Breast epithelium (tissue), 3 donors: ENCODE results near the gene PAQR6.

Source experiments
- POLR2AphosphoS5 ChIP-seq, 3 donors: sonication (generic); formaldehyde crosslinking; IDR thresholded peaks; one replicate each; pipeline ENCODE4 v1.6.1; 2017; ENCODE audit warnings: antibody characterized with exemption in 3 of 3
- TF ChIP-seq, protein P1 (sequence below), 3 donors: fragments of 450-650 bp; IDR thresholded peaks; one replicate each; pipeline ENCODE4 v1.5.1; 2016 to 2017; ENCODE audit warnings: antibody characterized with exemption in 3 of 3, mild to moderate bottlenecking in 3 of 3, moderate library complexity in 3 of 3

DNA sequence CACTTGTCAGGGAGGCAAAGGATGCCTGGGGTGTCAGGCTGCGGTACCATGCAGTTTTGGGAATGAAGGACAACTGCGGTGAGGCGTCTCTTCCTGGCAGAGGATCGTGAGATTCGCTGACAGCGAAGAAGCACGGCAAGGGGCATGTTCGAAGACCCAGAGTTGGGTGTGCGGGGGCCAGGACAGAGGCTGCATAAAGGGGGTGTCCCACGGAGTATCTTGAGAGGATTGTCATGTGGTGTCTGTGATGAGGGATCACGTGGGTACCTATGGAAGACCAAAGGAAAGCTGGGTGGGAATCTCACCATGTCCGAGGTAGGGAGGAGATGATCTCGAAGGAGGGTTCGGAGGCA, 53.6 kb downstream of the PAQR6 start:
- no peak for TF ChIP-seq POLR2AphosphoS5 (IDR thresholded peaks at IDR 0.05)
- TF ChIP-seq, protein P1, sequence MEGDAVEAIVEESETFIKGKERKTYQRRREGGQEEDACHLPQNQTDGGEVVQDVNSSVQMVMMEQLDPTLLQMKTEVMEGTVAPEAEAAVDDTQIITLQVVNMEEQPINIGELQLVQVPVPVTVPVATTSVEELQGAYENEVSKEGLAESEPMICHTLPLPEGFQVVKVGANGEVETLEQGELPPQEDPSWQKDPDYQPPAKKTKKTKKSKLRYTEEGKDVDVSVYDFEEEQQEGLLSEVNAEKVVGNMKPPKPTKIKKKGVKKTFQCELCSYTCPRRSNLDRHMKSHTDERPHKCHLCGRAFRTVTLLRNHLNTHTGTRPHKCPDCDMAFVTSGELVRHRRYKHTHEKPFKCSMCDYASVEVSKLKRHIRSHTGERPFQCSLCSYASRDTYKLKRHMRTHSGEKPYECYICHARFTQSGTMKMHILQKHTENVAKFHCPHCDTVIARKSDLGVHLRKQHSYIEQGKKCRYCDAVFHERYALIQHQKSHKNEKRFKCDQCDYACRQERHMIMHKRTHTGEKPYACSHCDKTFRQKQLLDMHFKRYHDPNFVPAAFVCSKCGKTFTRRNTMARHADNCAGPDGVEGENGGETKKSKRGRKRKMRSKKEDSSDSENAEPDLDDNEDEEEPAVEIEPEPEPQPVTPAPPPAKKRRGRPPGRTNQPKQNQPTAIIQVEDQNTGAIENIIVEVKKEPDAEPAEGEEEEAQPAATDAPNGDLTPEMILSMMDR (IDR thresholded peaks at IDR 0.05), result no peak
